Ascending aorta (tissue), 2 donors: ENCODE data around the gene FOXP3. TPM values are rescaled to one million over a fixed set of nuclear protein-coding genes. Genes with fewer than 3 reads are reported as not detected.

Experiments used
- DNase-seq, 2 donors: peaks; one replicate each; pipeline ENCODE4 v3.0.0-alpha.2; 2019; ENCODE audit warnings: low spot score in 2 of 2
- H3K27ac ChIP-seq, 2 donors: fragments of 200-600 bp; sonication (generic); one replicate each; pipeline ENCODE4 v1.5.1; 2016 to 2017; ENCODE audit warnings: mild to moderate bottlenecking in 1 of 2
- H3K27me3 ChIP-seq: fragments of 200-600 bp; sonication (generic); one replicate; pipeline ENCODE4 v1.5.1; 2017
- H3K36me3 ChIP-seq, 2 donors: fragments of 200-600 bp; sonication (generic); one replicate each; pipeline ENCODE4 v1.5.1; 2016
- H3K4me1 ChIP-seq, 2 donors: fragments of 200-600 bp; sonication (generic); one replicate each; pipeline ENCODE4 v1.5.1; 2016 to 2017; ENCODE audit warnings: mild to moderate bottlenecking in 1 of 2
- H3K4me3 ChIP-seq, 2 donors: fragments of 200-600 bp; sonication (generic); one replicate each; pipeline ENCODE4 v1.5.1; 2016 to 2017; ENCODE audit warnings: mild to moderate bottlenecking in 1 of 2
- H3K9me3 ChIP-seq, 2 donors: fragments of 200-600 bp; sonication (generic); one replicate each; pipeline ENCODE4 v1.5.1; 2016
- intact Hi-C: fragments of 100-400 bp; cut with DNase I; formaldehyde crosslinking; loops from one replicate; pipeline ENCODE4 v1.15.1; 2023
- total RNA-seq: library from RNA; depleted of rRNA; stranded (reverse); fragments of >200 nt; gene quantifications from one replicate; pipeline ENCODE4 v1.1.0, GENCODE V29; 2016
- TF ChIP-seq, protein P1 (sequence below), 3 experiments: fragments of 200-600 bp in 2 of 3; fragments of 450-650 bp in 1 of 3; sonication (generic) in 2 of 3; IDR thresholded peaks; one replicate each; pipeline ENCODE4 v1.5.1; 2016 to 2019; ENCODE audit warnings: antibody characterized with exemption in 3 of 3, mild to moderate bottlenecking in 1 of 3, moderate library complexity in 1 of 3

Gene FOXP3
- total RNA-seq, 1 donor from 2014 or later, result not detected

DNA sequence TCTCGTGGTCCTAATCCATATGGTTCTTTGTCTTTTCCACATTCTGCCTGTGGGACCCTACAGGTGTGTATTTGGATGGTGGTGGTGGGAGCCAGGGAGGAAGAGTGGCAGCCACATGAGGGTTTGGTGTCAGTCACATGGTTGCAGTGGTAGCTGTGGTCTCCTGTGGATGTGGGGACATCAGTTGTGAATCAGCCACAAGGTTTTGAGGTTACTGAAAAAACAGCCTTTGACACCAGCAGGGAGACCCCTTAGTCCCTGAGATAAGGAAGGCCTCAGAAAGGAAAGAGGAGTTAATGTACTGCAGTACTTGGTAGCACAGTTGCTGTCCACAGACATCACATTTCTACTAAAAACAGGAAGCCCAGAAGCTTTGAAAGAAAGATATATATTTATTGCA, 23.2 kb upstream of the FOXP3 start:
- no peaks in the 10 kb centered on the region for H3K9me3 ChIP-seq
- peaks cover 0 to 4% of the 10 kb centered on the region in 2 donors for H3K36me3 ChIP-seq
- H3K27ac ChIP-seq, result no peak overlapping the region
- H3K4me3 ChIP-seq, result no peak overlapping the region
- TF ChIP-seq, protein P1, sequence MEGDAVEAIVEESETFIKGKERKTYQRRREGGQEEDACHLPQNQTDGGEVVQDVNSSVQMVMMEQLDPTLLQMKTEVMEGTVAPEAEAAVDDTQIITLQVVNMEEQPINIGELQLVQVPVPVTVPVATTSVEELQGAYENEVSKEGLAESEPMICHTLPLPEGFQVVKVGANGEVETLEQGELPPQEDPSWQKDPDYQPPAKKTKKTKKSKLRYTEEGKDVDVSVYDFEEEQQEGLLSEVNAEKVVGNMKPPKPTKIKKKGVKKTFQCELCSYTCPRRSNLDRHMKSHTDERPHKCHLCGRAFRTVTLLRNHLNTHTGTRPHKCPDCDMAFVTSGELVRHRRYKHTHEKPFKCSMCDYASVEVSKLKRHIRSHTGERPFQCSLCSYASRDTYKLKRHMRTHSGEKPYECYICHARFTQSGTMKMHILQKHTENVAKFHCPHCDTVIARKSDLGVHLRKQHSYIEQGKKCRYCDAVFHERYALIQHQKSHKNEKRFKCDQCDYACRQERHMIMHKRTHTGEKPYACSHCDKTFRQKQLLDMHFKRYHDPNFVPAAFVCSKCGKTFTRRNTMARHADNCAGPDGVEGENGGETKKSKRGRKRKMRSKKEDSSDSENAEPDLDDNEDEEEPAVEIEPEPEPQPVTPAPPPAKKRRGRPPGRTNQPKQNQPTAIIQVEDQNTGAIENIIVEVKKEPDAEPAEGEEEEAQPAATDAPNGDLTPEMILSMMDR (IDR thresholded peaks at IDR 0.05), result no peak
- intact Hi-C loops, result no loop called here
- no peaks in the 10 kb centered on the region for H3K4me1 ChIP-seq
- no peak for DNase-seq
- H3K27me3 ChIP-seq, result no peaks in the 10 kb centered on the region

DNA sequence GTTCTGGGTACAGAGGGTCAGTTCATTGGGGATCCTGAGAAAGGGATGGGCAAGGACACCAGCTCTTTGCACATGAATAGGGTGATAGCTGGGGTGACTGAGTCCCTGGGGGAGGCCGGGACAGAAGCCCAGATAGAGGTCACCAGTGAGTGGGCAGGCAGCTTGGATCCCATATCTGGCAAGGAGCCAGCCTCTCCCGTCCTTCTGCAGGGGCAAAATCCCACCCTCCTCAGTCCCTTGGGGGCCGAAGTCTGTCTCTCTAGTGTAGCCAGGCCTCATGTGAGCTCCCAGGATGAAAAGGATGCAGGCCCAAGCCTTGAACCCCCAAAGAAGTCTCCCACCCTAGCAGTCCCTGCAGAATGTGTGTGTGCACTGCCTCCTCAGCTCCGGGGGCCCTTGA, 22.1 kb upstream of the FOXP3 start:
- TF ChIP-seq, protein P1 (IDR thresholded peaks at IDR 0.05), result no peak
- Histone ChIP-seq H3K9me3 (no peaks in the 10 kb centered on the region), H3K27me3 (no peaks in the 10 kb centered on the region), H3K27ac (no peak overlapping the region), H3K36me3 (peaks cover 0 to 4% of the 10 kb centered on the region in 2 donors), H3K4me1 (no peaks in the 10 kb centered on the region), H3K4me3 (no peak overlapping the region)
- intact Hi-C loops, result no loop called here
- DNase-seq, result no peak

DNA sequence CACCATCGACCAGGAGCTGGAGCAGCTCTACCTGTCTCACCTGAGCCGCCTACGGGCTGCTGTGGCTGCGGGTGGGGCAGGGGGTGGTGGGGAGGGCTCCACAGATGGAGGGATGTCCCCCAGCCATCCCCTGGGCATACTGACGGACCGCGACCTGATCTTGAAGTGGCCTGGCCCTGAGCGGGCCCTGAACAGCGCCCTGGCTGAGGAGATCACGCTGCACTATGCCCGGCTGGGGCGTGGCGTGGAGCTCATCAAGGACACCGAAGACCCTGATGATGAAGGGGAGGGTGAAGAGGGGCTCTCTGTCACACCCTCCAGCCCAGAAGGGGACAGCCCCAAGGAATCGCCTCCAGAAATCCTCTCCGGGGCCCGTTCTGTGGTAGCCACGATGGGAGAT, 21.6 kb upstream of the FOXP3 start:
- H3K4me3 ChIP-seq, result no peak overlapping the region
- peaks cover 0 to 4% of the 10 kb centered on the region in 2 donors for H3K36me3 ChIP-seq
- intact Hi-C loops, result no loop called here
- no peaks in the 10 kb centered on the region for H3K27me3 ChIP-seq
- DNase-seq, result no peak
- H3K4me1 ChIP-seq, result no peaks in the 10 kb centered on the region
- H3K9me3 ChIP-seq, result no peaks in the 10 kb centered on the region
- TF ChIP-seq, protein P1 (IDR thresholded peaks at IDR 0.05), result no peak
- no peak overlapping the region for H3K27ac ChIP-seq

DNA sequence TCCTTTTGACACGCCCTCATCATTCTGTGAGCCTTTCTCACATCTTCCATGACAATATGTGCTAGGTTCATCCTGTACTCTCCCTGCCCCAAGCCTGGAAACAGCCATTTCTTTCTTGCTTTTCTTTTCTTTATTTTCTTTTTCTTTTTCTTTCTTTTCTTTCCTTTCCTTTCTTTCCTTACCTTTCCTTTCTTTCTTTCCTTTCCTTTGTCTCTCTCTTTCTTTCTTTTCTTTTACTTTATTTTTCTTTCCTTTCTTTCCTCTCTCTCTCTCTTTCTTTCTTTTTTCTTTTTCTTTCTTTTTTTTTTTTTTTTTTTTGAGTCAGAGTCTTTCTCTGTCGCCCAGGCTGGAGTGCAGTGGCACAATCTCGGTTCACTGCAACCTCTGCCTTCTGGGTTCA, 19.7 kb upstream of the FOXP3 start:
- H3K4me1 ChIP-seq, result no peaks in the 10 kb centered on the region
- no peaks in the 10 kb centered on the region for H3K9me3 ChIP-seq
- no peaks in the 10 kb centered on the region for H3K27me3 ChIP-seq
- intact Hi-C loops, result no loop called here
- DNase-seq, result no peak
- TF ChIP-seq, protein P1 (IDR thresholded peaks at IDR 0.05), result no peak
- peaks cover 0 to 4% of the 10 kb centered on the region in 2 donors for H3K36me3 ChIP-seq
- no peak overlapping the region for H3K27ac ChIP-seq
- H3K4me3 ChIP-seq, result no peak overlapping the region

DNA sequence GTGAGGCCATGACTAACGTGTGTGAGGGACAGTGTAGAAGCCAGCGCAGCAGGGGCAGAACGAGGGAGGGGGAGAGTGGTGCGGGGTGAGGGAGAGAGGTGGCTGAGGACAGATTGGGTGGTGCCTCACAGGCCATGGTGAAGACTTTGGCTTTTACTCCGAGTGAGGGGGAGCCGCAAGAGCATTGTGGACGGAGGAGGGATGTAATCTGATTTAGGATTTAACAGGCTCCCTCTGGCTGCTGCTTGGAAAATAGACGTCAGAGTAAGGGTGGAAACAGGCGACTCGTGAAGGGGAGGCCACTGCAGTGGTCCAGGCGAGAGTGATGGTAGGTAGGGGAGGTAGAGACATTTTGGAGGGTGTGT, 18.1 kb upstream of the FOXP3 start:
- H3K27me3 ChIP-seq, result no peaks in the 10 kb centered on the region
- no peaks in the 10 kb centered on the region for H3K4me1 ChIP-seq
- peaks cover 0 to 4% of the 10 kb centered on the region in 2 donors for H3K36me3 ChIP-seq
- intact Hi-C loops, result no loop called here
- H3K27ac ChIP-seq, result no peak overlapping the region
- TF ChIP-seq, protein P1 (IDR thresholded peaks at IDR 0.05), result peak in 2 of 3 experiments; percentile 15 to 41
- H3K9me3 ChIP-seq, result no peaks in the 10 kb centered on the region
- no peak overlapping the region for H3K4me3 ChIP-seq
- DNase-seq, result no peak

DNA sequence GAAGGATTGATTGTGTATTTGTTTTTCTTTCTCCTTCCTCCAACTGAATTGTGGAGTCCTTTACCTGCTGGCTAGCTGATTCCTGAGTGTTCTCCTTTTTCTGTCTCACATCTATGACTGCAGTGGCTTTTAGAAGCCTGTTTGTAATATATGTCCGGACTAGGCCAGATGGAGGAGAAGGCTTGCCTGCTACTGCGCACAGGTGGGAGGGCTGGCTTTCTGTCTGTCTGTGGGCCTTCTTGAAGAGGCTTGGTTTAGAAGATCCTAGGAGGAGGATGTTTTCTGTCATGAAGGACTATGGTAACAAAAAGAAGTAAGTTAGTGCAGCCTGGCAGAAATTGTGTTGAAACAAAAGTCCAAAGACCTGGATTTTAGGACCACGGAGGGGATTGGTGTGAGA, 13.6 kb upstream of the FOXP3 start:
- Histone ChIP-seq H3K4me3 (no peak overlapping the region), H3K4me1 (no peaks in the 10 kb centered on the region), H3K9me3 (no peaks in the 10 kb centered on the region), H3K27ac (no peak overlapping the region), H3K27me3 (no peaks in the 10 kb centered on the region), H3K36me3 (no peaks in the 10 kb centered on the region)
- intact Hi-C loops, result no loop called here
- DNase-seq, result peak in 1 of 2 donors; percentile 8
- TF ChIP-seq, protein P1 (IDR thresholded peaks at IDR 0.05), result no peak
